Mesenteric fat pad (tissue), 1 donor: Measurements from ENCODE around the gene MARK2. TPM values are rescaled to one million over a fixed set of nuclear protein-coding genes. Genes with fewer than 3 reads are reported as not detected.

ENCODE experiments used
- DNase-seq: peaks from one replicate; pipeline ENCODE4 v3.0.0-alpha.2; 2020; ENCODE audit warnings: low spot score
- total RNA-seq: library from RNA; stranded (reverse); fragmentation: NEBNext Ultra II Directional; extraction: Animal tissue kit (Norgen Biotek cat#: 25700); gene quantifications from one replicate; pipeline ENCODE4 v1.2.1, GENCODE V29; 2021
- donor health status: DM: yes; HTN: yes; CAD: no.

The MARK2 gene
- total RNA-seq, 1 donor from 2014 or later = 32.2 TPM

DNA sequence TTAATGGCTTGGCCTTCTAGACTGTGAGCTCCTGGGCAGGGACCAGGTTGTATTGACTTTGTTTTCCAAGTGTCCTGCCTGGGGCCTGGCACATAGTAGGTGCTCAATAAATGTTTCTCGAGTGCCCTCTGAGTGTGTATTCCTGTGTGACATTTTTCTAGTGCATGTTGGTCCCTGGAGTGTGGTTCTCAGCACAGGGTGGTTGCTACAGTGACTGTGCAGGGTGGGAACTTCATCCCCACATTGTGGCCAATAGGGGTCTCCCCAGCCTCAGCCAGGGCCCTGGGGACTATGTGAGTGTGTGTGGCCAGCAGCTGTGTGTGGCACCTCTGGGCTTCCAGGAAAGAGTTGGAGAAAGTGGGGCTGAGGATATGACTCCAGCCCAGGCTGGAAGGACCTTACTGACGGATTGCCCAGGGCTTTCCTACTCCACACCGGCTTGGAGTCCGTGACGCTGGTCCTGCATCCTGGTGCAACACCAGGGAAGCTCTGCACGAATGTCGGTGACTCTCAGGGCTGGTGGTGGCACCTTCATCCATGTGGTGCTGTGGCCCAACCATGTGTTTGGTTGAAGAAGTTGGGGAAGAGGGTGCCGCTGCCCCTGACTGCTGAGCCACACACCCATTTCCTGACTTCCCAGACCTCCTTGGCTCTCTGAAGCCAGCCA lies 9.0 kb upstream of the MARK2 start:
- no peak for DNase-seq

DNA sequence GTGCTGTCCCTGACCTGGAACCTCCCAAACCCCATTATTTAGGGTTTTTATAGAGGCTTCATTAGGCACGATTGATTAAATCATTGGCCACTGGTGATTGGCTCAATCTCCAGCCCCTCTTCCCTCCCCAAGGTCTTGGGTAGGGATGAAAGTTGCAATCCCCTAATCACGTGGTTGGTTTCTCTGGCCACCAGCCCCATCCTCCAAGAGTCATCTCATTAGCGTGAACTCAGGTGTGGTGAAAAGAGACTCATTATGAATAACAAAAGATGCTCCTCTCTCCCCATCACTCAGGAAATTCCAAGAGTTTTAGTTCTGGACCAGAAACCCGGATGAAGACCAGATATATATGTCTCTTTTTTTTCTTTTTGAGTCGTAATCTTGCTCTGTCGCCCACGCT lies 7.6 kb upstream of the MARK2 start:
- DNase-seq = no peak

DNA sequence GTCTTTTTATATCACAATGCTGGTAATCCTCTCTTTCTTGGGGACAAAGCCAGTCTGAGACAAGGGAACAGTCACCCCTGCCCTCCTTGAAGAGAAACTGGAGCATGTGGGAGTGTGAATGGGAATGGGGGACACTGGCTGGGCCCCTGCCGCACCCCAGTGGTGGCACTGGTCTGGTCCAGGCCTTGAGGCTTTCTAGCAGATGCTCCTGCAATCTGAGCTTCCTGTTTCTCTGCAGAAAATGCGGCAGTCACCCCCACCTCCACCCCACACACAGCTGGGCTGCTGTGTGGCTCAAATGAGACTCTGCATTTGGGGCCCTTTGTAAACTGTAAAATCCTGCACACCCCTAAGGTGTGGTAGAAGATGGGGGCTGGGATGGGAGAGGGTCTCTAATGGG lies 6.6 kb upstream of the MARK2 start:
- no peak for DNase-seq

DNA sequence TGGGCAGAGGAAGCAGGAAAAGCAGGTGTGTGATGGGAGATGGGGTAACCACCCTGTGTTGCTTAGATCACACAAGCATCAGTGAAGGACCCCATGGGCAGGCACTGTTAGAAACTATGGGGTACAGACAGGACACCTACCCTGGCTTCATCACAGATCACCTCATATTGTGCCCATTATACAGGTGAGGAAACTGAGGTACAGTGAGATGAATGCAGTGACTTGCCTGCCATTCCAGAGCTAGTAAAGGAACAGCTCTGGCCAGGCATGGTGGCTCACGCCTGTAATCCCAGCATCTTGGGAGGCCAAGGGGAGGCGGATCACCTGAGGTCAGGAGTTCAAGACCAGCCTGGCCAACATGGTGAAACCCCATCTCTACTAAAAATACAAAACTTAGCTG lies 5.9 kb upstream of the MARK2 start:
- no peak for DNase-seq

DNA sequence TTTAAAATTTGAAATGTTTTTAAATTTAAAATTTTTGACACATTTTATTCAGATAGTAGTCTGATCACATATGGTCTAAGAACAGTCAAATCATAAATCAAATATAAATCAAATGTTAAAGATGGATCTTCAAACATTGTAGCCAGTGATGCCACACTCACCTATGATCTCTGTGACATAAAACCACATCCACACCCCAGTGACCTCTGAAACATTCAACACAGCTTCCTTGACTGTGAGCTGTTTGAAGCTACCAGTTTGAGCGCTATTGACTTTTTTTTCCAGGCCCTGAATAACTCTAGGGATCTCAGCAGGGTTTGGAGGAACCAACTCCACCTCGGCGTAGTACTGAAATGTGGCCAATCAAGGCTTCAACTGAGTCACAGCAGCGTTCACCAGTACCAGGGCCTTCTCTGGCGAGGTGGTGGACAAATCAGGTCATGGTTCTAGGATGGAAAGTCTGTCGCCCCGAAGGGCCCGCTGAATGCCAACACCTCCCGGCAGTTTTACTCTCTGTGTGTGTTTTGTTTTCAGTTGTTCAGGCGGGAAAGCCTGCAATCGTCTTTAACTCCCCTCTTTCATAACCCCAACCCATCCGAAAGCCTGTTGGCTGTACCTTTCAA lies 4.3 kb upstream of the MARK2 start:
- no peak for DNase-seq

DNA sequence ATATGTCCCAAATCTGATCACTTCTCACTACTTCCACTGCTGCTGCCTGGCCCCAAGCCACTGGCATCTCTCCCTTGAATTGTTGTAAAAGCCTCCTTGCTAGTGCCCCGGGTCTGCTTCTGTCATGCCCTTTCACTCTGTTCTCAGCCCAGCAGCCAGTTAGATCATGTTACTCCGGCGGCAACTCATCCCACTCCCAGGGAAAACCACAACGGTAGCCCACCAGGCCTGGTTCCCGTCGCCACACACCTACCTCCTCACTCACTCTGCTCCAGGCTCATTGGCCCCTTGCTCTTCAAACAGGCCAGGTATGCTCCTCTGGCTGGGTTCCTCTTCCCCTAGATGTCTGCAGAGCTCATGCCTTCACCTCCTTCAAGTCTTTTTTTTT lies 3.8 kb upstream of the MARK2 start:
- DNase-seq = no peak

DNA sequence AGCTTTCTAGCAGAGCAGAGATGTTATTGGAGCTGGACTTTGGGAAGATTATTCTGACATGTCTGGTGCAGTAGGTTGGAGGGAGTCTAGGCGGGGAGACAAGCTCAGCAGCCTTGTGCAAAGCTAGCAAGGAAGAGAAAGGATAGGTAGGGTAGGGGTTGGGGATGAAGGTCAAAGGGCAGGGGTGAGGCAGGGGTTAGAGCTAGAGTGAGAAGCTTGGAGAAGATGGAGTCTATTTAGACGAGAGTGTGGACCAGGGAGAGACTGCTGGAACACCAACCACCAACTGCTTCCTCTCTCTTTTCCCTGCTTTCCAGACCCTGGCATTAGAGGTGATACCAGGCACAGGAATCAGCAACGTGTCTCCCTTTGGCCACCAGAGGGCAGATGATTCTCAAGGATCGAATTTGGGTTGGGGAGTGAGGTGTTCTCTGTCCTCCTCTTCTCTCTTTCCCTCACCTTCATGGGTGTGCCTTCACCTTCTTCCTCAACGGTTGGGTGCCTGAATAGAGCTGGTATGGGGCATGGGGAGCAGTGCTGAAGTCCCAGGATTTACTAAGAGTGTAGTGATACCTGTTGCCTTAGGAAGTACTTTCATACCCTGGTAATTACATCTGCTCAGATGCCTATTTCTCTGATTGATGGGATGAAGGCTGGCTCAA lies 1.8 kb upstream of the MARK2 start:
- DNase-seq = no peak

DNA sequence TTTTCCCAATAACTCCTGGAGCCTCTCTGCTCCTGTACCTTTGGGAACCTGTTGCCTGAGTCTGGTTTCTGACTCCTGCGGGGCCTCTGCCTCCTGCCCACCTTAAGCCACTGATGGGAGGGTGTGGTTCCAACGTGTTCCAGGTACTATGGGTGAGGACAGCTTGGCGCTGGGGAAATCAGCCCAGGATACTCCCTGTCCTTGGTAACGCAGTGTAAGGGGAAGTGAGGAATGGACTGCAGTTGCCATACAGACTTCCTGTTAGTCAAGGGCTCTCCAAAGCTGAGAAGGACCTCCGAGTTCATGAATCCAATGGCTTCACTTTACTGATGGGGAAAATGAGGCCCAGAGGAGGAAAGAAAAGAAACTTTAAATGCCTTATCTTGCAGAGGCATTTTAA lies 1.2 kb upstream of the MARK2 start:
- DNase-seq = no peak

DNA sequence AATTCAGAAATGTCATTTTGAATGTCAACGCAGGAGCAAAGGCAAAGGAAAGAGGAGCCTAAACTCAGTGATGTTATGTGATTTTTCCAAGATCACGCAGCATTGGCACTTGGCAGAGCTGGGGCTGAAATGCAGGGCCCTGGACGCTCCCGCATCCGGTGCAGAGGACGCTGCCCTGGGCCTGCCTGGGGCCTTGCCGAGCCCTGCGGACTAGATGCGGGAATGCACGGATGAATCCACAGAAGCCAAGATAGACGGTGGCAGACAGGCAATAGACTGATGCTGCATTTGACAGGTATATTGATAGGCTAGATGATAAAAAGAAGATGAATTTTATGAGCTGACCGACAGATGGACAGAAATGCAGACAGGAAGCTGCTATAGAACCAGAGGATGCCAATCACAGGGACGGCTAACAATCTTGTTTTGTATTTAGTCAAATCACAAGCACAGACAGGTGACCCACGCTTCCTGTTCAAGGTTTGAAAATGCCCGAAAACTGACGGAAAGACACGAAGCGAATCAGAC lies 696 bp upstream of the MARK2 start:
- DNase-seq = no peak

DNA sequence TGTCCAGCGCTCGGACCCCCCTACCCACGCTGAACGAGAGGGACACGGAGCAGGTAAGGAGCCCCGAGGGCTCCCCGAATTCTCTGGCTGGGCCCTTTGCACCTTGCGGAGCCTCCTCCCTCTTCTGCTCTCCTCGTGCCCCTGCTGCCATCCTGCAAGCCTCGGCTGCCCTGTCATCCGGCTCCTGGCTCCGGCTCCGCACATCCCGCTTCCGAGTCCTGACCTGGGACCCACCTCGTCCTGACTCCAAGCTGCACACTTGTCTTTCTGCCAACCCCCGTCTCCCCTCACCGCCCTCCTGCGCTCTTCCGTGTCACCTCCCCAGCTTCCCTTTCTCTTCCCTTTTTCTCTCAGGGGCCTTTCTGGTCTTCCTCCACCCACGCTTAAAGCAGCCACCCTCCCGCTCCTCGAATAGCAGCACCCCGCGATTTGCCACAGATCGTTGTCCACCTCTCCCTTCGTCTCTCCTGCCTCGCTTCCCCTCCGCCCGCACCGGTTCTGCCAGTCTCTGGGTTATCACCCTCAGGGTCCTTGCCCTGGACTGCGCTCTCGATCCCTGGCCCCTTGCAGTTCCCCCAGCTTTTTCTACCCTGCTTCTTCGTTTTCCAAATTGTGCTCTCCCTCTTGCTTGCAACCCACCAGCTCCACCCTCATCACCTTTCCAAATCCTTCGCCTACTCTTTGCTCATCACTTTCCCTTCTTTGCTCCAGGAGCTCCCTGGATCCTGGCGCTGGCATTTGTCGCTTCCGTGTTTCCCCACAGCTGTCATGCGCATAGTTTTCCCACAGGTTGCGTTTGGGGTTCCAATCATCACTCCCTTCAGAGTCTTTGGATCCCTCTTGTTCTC lies 822 bp downstream of the MARK2 start:
- DNase-seq = no peak

DNA sequence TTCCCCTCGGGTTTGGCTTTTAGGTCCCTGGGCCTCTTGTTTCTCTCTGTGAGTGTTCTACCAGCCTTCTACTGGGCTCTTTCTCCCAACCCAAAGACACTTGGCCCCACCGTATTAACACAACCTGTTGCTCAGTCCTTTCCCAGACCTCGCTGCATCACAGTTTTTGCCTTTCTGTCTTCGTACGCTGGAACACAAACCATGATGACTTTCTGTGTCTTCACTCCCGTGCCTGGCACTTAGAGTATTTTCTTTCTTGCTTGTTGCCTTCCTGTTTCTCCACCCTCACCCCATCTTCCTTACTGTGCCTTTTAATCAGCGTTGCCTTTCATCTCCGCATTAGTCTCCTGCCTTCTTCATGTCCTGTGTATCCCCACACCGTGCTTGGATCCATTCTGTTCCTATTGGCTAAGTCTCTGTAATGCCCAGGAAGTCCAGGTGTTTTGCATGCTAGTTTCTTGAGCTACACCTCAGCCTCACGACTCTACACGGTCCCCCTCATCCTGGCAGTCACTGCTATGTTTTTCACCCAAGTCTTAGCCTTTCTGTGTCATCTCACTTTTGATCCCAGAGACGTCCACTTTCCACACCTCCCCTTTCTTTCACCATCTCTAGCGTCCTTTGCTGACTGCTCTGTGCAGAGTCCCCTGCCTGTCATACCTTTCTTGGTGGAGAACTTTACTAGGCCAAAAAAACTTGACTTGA lies 1.6 kb downstream of the MARK2 start:
- DNase-seq = no peak

DNA sequence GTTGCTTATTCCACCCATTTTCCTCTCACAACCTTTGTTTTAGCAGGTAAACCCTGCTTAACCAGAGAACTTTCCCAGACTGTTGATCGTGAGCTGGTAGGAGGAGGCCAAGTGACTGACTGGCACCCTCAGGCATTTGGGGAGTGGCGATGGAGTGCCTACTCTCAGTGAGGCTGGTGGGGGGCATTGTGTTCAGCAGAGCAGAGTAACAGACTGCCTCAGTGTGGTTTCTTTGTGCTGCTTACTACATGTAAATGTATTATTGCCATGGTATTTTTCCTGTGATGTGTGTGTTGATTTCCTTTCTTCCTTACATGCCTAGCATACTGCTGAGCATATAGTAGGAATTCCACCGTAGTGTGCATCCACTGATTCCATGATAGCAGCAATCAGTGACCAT lies 2.6 kb downstream of the MARK2 start:
- no peak for DNase-seq

DNA sequence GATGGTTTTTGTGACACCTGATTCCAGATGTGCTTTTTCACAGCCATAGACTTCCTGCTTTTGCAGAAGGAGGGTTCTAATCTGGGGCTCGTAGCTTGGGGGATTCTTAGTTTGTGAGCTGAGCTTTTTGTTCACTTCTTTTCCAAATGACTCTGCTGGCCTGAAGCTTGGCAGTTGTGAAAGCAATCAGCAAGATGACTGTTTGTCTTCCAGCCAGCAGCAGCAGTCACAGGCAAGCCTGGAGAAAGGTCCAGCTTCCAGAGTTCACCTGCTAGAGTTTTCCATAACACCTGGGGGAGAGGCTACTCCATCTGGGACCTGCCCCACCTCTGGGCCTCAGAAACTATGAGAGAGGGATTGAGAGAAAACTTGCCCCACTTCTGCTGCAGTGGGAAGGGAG lies 4.1 kb downstream of the MARK2 start:
- DNase-seq = no peak

DNA sequence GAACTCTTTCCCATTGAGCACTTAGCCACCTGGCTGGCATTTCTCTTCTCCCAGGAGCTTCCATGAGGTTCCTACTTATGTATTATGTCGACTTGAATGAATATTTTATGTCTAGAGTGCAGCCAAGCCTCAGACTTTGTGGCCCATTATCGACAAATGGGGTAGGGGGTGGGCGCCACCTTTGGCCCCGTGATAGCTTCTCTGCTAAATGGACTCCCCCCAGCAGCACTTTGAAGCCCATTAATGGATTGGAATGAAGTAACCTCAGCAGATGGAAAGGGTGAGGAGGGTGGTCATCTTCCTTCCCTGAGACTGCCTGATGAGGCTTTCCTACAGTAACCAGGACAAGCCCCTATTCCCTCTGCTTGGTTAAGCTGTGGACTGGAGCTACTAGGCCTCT lies 5.9 kb downstream of the MARK2 start:
- no peak for DNase-seq

DNA sequence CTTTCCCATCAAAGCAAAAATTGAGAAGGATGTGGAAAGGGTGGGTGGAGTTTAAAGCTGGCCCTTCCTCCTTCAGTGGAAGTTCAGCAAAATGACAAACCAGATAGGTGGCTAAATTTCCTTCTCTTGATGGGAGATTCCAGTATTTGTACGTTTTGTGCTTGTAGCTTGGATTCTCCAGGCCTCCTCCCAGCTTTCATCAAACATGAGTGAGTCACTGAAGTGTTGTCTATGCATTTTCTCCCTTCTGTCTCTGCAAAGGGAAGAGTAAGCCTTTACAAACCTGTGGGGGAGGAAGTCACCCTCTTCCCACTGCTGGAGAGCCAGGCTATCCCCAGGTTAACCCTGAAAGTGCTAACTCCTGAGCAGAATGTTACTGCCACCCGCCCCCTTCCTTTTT lies 6.4 kb downstream of the MARK2 start:
- DNase-seq = no peak

DNA sequence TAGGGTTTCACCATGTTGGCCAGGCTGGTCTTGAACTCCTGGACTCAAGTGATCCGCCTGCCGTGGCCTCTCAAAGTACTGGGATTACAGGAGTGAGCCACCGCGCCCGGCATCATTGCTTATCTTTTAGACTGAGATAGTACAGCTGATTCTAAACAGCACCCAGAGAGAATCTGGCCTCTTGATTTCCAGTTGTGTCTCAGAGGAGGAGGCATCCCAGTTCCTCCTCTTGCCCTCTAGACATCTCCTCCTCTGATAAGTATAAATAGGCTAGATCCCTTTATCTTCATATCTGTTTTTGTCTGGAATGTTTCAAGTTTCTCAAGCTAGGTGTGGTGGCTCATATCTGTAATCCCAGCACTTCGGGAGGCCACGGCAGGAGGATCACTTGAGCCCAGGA lies 7.0 kb downstream of the MARK2 start:
- DNase-seq = no peak

DNA sequence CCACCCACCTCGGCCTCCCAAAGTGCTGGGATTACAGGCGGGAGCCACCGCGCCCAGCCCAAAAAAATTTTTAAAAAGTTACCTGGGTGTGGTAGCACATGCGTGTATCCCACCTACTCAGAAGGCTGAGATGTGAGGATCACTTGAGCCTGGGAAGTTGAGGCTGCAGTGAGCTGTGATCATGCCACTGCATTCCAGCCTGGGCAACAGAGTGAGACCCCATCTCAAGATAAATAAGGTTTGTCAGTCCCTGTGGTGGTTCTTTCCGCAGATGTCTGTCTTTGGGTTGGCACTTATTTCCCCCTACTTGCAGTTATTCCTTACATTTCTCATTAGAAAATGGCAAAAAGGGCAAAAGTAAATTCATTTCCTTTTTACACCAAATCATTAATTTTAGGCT lies 8.0 kb downstream of the MARK2 start:
- no peak for DNase-seq

DNA sequence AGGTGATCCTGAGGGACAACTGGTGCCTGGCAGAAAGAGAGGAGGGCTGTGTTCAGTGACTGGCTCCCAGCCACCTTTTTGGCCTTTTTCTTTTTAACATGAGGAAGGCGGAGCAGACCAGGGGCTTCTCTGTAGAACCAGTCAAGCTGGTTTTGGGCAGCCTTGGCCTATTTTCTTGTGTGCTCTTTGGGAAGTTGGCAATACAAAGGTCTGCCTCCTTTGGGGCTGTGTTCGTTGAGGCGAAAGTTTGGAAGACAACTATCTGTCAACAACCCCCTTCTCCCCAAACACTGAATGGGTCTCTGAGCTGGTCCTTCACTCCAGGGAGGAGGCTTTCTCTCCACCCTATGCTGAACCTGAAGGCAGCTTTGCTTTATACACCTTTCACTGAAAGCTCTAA lies 8.5 kb downstream of the MARK2 start:
- DNase-seq = no peak

DNA sequence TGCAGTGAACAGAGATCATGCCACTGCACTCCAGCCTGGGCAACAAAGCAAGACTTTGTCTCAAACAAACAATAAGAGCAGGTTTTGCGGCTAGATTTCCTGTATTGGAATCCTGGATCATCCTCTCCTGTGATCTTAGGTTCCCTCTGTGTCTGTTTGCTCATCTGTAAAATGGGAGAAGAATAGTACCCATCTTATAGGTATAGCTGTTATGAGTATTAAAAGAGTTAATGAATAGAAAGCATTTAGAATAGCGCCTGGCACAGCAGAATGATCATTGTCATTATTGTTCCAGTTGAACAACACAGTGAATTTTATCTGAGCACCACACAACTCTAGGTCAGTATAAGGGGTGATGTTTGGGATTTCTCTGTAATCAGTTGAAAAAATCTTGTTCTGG lies 10.8 kb downstream of the MARK2 start:
- no peak for DNase-seq

DNA sequence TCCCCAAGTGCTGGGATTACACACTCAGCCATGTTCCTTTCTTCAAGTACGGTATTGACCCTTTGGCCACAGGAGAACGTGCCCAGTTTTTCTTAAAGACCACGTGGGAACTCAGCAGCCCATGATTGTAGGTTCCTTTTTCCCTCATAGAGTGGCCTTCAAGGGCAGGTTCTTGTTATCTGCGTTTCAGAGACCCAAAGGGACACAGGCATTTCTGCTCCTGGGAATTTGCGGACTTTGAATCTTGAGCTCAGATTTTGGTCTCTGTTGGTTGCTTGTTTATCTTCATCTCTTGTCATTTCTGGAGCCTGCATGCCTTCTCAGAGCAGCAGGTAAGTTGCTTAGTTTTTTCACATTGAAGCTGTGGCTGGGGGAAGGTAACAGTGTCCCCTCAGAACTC lies 12.0 kb downstream of the MARK2 start:
- DNase-seq = no peak

DNA sequence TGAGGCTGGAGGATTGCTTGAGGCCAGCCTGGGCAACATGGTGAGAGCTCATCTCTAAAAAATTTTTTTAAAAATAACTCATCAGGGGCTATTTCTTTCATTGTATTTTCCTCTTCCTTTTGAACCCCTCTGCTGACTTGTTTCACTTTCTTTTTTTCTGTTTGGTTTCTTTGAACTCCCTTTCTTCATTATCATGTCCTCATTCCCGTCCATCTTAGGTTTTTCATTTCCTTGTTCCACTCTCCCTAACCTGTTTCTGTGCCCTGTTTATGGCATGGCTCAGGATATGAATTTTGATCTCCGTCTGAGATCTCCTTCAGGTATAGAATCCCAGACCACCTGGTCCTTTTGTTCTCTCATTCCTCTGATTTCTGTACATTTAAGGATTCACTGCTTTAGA lies 12.5 kb downstream of the MARK2 start:
- DNase-seq = no peak
